Mesothelial cell of epicardium (in vitro differentiated cells): ENCODE data around the gene GRM2. TPM values are rescaled to one million over a fixed set of nuclear protein-coding genes. Genes with fewer than 3 reads are reported as not detected.

Source experiments
- DNase-seq, 2 experiments: peaks; one replicate each; pipeline ENCODE4 v3.0.0; 2021; ENCODE audit warnings: low spot score in 2 of 2; ENCODE audit not compliant: unreplicated experiment in 2 of 2
- H3K27ac Mint-ChIP-seq: 2 replicates; pipeline ENCODE4 v1.8.0; 2021; ENCODE audit warnings: mixed read lengths
- H3K27me3 Mint-ChIP-seq: 2 replicates; pipeline ENCODE4 v1.8.0; 2021; ENCODE audit warnings: low read depth, mixed read lengths
- H3K36me3 Mint-ChIP-seq: 2 replicates; pipeline ENCODE4 v1.8.0; 2021; ENCODE audit warnings: mixed read lengths
- H3K4me1 Mint-ChIP-seq: 2 replicates; pipeline ENCODE4 v1.8.0; 2021; ENCODE audit warnings: mixed read lengths
- H3K4me3 Mint-ChIP-seq: 2 replicates; pipeline ENCODE4 v1.8.0; 2021; ENCODE audit warnings: mild to moderate bottlenecking, moderate library complexity, mixed read lengths
- H3K9me3 Mint-ChIP-seq: 2 replicates; pipeline ENCODE4 v1.8.0; 2021; ENCODE audit warnings: mixed read lengths
- total RNA-seq: library from RNA; stranded (reverse); gene quantifications from 3 replicates; pipeline ENCODE4 v1.2.1, GENCODE V29; 2021
- TF ChIP-seq, protein P1 (sequence below): fragments of 200-600 bp; sonication (generic); IDR thresholded peaks from one replicate; pipeline ENCODE4 v1.5.0; 2021; ENCODE audit warnings: antibody characterized with exemption; ENCODE audit not compliant: unreplicated experiment

Gene GRM2
- total RNA-seq, 1 donor from 2014 or later, result 0.98 TPM

- Mint-ChIP-seq H3K27ac (peak overlapping the region; percentile 55), H3K36me3 (no peaks in the 10 kb centered on the region), H3K4me3 (peak overlapping the region; percentile 64), H3K9me3 (no peaks in the 10 kb centered on the region), H3K27me3 (no peaks in the 10 kb centered on the region), H3K4me1 (peaks cover 25% of the 10 kb centered on the region)
- TF ChIP-seq, protein P1, sequence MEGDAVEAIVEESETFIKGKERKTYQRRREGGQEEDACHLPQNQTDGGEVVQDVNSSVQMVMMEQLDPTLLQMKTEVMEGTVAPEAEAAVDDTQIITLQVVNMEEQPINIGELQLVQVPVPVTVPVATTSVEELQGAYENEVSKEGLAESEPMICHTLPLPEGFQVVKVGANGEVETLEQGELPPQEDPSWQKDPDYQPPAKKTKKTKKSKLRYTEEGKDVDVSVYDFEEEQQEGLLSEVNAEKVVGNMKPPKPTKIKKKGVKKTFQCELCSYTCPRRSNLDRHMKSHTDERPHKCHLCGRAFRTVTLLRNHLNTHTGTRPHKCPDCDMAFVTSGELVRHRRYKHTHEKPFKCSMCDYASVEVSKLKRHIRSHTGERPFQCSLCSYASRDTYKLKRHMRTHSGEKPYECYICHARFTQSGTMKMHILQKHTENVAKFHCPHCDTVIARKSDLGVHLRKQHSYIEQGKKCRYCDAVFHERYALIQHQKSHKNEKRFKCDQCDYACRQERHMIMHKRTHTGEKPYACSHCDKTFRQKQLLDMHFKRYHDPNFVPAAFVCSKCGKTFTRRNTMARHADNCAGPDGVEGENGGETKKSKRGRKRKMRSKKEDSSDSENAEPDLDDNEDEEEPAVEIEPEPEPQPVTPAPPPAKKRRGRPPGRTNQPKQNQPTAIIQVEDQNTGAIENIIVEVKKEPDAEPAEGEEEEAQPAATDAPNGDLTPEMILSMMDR, result peak; percentile 90
- peak; percentile 65 to 90 for DNase-seq
These were observed 37.4 kb upstream of the GRM2 start for GRCh38 chr3:51669241-51670052.

- DNase-seq, result no peak
- peaks cover 3% of the 10 kb centered on the region for H3K36me3 Mint-ChIP-seq
- no peak overlapping the region for H3K27ac Mint-ChIP-seq
- no peaks in the 10 kb centered on the region for H3K27me3 Mint-ChIP-seq
- H3K9me3 Mint-ChIP-seq, result no peaks in the 10 kb centered on the region
- H3K4me3 Mint-ChIP-seq, result peak overlapping the region; percentile 64
- TF ChIP-seq, protein P1, result no peak
- peaks cover 25% of the 10 kb centered on the region for H3K4me1 Mint-ChIP-seq
These were observed 36.6 kb upstream of the GRM2 start for GRCh38 chr3:51670053-51670822.

DNA sequence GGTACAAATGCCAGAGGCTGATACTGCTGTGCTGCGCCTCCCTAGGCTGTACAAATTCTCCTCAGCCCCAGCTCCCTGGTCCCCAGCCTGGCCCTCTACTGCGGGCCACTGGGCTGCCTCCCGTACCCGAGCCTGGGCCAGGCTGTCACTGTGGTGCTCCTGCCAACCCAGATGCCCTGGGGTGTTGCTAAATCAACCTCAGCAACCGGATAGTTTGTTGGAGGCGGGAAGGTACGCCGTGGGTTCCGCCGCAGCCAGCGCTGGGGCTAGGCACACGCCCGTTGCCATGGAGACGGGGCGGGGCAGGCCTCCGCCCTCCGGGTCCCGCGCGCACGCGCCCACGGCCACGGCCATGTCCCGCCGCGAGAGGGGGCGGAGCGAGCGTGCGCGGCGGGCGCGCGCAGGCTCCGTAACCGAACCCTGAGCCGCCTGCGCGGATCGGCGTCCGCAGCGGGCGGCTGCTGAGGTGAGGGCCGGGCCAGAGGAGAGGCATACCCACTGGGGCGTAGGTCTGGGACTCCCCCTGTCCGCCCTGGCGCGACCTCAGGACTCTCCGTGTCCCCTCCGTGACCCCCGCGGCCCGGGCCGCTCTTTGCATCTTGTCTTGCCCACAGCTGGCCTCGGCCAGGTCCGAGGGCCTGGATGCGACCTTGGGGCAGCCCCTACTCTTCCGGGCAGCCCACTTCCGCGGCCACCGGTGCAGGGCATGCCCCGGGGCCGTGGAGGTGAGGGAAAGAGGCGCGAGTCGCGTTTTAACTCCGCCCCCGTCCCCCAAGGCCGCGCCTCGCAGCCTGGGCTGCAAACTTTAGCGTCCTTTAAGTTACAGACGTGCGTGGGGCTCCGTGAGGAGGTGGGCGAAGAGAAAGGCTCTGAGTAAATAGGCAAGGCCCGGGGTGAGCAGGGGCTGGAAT, 35.8 kb upstream of the GRM2 start, which contains the start of gene TEX264:
Gene TEX264 (plus strand): TSS at position 430 of the 911 bp plus-strand sequence. CDS start 3,053 bp downstream, outside the sequence.
- H3K27me3 Mint-ChIP-seq, result no peaks in the 10 kb centered on the region
- no peaks in the 10 kb centered on the region for H3K9me3 Mint-ChIP-seq
- H3K4me1 Mint-ChIP-seq, result peaks cover 25% of the 10 kb centered on the region
- peak; percentile 79 to 81 for DNase-seq
- peak within 1 kb of the TSS; percentile 54 for H3K27ac Mint-ChIP-seq
- peaks cover 3% of the 10 kb centered on the region for H3K36me3 Mint-ChIP-seq
- H3K4me3 Mint-ChIP-seq, result peak within 1 kb of the TSS; percentile 79
- TF ChIP-seq, protein P1, result no peak

- Mint-ChIP-seq H3K4me1 (peaks cover 25% of the 10 kb centered on the region), H3K27ac (peak overlapping the region; percentile 54), H3K4me3 (peak overlapping the region; percentile 79), H3K36me3 (peaks cover 3% of the 10 kb centered on the region), H3K27me3 (no peaks in the 10 kb centered on the region), H3K9me3 (no peaks in the 10 kb centered on the region)
- peak in 1 of 2 experiments; percentile 64 for DNase-seq
- TF ChIP-seq, protein P1, result no peak
These were observed 35.0 kb upstream of the GRM2 start for GRCh38 chr3:51671734-51672475.
